NCI-H2107 treated with DMSO at 0.1 percent for 48 hours (cell line): Measurements from ENCODE around the gene STX10.
"Not testable (repeated sequence)": the region's sequence is repeated elsewhere in the genome, so short reads cannot be mapped to it uniquely, and the experiment has no call there.

Source experiments
- DNase-seq: peaks from one replicate; lab custom pipeline; 2025; ENCODE audit not compliant: unreplicated experiment; lab: John Stamatoyannopoulos, UW

Gene STX10

DNA sequence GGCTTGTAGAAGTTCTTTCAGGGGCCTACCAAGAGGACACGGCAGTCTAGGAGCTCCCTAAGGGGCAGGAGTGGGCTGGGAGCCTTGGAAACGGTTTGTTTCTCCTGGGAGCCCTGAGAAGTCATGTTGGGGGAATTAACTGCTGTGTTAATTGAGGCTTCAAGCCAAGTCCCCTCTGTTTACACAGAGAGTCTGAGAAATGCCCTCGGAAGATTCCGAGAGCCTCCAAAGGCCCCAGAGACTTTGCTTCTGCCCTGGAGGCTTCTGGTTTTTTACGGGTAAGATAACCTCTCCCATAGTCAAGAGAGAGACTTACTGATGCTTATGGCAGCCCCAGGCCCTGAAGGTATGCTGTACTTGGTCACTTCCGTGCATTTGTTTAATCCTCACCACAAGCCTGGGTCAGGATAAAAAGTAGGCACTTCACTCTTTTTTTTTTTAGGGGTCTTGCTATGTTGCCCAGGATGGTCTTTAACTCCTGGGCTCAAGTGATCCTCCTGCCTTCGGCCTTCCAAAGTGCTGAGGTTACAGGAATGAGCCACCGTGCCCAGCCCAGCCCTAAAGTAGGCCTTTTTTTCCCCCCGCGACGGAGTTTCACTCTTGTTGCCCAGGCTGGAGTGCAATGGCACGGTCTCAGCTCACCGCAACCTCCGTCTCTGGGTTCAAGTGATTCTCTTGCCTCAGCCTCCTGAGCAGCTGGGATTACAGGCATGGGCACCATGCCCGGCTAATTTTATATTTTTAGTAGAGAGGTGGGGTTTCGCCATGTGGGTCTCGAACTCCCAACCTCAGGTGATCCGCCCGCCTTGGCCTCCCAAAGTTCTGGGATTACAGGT, 15.2 kb upstream of the STX10 start:
- DNase-seq: no peak

DNA sequence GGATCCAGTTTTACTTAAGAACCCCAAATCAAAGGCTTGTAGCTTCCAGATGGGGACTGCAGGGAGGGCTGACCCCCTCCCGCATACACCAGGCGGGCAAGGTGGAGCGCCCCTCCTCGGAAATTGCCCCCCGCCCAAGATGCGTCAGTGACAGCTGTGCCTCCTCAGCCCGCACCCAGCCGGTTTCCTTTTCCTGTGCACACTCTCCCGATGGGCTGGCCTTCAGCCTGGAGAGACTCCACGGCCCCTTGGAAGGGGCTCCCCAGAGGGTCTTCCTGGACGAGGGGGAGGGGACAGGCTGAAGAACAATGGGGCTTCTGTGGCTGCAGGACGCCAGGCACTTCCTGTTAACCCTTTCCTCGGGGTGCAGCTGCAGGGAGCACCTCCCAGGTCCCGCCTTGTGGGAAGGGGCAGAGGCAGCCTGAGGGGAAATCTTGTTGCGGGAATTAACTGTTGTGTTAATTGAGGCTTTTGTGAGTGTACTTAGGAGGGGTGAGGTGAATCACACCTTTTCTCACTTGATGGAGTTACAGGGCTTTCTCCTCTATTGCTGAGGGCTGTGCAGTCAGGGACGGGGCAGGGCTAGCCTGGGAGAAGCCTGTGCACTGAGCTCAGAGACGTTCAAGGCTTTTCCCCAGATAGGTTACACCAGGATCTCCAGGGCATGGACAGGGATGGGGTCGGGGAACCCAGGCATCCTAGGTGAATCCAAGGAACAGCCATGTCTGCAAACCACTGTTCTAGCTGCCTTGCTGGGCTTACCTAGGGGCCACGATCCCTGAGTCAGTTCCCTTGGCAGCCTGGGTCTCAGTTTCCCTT, 14.4 kb upstream of the STX10 start:
- DNase-seq: peak; percentile 15

DNA sequence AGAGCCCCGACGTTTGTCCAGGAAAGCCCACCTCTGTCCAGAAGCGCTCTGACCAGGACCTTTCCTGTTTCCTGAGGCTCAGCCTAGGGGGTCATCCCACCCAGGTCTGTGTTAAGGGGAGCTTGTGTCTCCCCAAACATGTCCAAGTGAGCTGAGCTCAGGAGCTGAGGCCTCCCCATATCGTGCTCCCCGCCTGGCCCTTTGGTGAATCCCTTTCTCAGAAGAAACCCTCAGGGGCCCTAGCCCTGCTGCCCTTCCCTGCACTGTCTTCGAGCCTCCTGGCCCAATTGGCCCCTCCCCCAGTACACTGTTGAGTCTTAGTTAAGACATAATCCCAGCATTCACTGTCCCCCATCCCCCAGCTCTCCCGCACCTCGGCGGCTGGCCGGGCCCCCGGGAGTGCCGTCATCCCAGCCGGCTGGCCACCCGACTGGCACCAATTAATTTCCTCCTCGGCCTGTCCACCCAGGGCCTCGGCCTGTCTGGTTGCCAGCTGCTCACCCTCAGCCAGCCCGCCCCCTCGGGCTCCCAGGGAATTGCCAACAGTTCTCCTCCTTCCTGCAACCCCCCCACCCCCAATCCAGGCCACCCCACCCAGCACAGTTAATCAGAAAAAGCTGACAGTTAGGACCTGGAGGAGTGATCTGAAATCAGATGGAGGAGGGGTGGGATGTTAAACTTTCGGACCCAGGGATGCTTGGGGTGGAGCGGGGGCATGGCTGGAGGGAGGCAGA, 13.6 kb upstream of the STX10 start:
- DNase-seq: no peak

DNA sequence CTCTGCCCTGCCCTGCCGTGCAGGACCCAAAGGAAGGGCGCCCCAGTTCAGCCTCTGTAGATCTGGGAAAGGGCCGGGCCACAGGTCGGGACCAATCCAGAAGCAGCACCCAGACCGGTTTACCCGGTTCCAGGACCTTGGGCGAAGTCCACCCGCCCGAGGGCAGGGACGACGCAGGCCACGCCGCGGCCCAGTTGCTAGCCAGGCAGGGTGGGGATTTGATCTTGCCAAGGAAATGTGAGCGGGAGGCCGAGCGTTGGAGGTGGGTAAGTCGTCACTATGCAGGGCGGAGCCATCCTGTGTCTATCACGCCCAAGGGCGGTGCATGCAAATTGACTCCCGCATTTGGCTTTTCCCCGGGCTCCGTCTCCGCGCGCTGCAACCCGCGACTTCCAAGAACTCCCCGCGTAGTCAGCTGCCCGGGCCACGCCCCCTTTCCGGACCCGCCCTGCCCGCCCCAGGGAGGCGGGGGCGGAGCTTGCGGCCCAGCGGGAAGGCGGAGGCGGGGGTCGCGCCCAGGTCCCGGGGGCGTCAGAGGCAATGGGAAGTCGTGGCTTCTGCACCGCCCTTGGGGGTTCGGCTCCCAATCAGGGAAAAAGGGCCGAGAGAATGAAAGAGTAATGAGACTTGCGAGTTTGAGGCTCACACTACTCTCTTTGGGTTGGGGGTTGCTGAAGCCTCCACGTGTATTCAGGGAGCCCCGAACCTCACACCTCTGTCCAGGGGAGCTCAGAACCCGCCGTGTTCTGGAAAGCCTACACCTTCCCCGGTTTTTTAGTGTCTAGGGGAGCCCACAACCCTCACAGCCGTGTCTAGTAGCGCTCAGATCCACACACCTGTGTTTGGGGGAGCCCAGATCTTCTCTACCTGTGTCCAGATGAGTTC, 12.8 kb upstream of the STX10 start:
- DNase-seq: peak; percentile 15

GRCh38 chr19:13160557-13160956, 10.4 kb upstream of the STX10 start:
- no peak for DNase-seq

DNA sequence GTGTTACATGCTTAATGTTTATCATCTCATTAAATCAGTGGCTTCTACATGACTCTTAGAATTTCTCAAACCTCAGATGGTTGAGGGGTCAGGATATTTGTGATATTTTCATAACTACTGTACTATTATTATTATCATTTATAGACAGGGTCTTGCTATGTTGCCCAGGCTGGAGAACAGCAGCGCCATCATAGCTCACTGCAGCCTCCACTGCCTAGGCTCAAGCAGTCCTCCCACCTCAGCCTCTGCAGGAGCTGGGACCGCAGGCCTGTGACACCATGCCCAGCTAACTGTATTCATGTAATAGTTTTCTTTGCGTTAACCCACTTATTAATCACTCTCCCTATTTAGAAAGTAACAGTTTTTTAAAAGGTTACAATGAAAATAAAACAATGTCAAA, 9.5 kb upstream of the STX10 start:
- DNase-seq: no peak

GRCh38 chr19:13155472-13156359, 5.5 kb upstream of the STX10 start:
- DNase-seq: peak; percentile 58

DNA sequence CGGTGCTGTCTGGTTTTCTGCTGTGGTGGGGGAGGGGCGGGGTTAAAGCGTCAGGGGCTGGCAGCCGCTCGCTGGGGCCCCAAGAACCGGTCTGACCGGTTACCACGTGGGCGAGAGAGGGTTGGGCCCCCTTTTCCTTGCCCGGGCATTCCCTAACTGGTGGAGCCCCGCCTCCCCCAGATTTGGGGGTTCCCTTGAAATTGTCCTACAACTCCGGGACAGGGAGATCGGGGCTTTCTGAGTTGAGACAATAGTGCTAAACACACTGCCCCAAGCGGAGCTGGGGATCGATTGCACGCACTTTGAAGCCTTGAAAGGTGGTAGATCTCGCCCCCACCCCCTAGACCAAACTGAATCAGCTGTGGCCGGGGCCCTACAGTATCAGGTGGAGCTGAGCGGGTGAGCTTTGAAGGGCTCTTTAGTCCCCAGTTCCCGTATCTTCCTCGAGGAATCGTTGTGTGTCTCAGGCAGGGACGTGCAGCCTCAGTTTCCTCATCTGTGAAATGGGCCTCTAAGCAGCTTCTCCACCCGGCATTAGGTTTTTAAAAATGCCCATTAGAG, 4.8 kb upstream of the STX10 start:
- DNase-seq: peak; percentile 54

- DNase-seq: peak; percentile 47
Measured at GRCh38 chr19:13154241-13154778, 4.1 kb upstream of the STX10 start.

GRCh38 chr19:13153569-13154240, 3.5 kb upstream of the STX10 start:
- no peak for DNase-seq

DNA sequence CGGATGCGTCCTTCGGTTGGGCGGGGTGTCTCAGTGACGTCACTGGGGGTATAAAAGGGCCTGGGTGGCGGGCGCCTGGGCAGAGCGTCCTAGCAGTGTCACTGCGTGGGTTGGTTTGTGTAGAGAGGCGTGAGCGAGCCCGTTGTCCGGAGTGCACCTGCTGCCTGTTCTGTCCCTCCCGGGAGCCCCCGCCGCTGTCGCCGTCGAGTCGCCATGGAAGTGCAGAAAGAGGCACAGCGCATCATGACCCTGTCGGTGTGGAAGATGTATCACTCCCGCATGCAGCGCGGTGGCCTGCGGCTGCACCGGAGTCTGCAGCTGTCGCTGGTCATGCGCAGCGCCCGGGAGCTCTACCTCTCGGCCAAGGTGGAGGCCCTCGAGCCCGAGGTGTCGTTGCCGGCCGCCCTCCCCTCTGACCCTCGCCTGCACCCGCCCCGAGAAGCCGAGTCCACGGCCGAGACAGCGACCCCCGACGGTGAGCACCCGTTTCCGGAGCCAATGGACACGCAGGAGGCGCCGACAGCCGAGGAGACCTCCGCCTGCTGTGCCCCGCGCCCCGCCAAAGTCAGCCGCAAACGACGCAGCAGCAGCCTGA, 2.9 kb upstream of the STX10 start:
- DNase-seq: peak; percentile 81

DNA sequence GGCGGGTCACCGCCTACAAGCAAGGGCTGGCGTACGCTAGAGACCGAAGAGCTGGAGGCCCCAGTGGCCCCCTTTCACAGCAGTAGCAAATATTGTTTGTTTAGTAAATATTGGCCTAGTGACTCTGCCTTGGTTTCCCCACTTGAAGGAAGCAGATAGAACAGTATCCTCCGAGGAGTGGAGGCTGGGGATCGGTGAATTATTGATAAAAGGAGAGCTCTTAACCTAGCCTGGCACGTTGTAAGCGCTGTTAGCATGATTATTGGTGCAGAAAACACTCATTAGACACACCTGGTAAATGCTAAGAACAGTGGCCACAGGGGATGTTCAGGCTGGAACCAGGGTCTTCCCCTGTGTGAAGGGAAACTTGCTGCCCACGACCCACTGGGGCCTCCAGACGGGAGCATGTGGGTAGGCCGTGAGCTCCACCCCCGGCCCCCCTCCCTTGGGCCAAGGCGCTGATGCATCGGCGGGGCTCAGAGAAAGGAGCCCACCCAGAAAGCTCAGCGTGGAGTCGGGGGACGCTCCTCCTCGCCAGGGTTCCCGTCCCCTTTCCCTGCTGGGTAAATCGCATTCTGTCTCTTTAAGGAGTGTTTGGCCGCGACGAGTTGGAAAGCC, 2.3 kb upstream of the STX10 start:
- no peak for DNase-seq

- DNase-seq: peak; percentile 84
Measured at GRCh38 chr19:13151605-13152355, 1.6 kb upstream of the STX10 start.

DNA sequence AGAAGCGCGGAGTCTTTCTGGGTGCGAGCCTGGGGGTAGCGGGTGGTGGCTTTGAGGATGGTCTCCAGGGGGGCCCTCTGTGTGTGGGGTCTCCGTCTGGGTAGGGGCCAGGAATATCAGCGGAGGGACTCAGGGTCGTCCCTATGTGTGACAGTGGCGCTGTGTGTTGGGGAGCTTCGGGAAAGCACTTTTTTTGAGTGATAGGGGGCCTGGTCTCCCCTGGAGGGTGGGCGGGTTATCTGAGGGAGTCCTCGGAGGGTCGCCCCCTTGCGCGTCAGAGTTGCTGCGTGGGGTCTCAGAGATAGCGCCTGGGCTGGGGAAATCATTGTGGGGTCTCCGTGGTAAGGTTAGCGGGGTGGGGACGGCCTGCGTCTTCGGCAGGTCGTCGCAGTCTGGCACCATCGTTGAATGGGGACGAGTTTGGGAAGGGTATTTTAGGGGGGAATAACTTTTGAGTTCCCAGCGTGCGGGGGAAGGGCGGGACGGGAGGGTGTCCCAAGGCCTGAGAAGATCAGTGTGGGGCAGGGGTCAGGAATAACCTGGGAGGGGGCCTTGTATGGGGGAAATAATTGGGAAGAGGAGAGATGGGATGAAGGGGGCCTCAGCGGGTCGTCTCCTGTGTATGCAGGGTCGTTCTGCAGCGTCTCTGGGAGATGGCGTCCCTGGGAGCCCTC, 893 bp upstream of the STX10 start:
- no peak for DNase-seq

DNA sequence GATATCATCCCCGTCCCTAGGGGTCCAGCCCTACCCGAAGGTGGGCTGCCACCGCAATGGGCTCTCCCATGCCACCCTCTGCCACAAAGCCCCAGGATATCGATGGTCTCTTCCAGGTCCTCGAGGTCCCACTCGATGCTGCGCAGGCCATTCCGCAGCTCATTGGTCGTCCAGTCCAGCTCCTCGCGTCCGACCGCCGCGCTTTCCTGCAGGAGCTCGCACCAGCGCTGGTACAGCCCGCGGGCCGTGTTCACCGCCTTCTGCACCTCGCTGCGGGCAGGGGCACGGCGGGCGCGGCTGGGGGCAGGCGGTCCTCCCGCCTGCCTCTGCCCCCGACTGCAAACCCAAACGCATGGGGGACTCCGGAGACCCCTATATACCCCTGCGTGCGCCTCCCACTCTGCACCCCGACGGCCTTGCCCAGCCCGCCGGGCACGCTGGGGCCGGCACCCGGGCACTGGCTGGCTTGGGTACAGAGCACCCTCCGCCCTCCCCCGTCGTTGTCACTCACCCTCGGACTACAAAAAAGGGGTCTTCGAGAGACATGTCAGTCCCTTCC, 468 bp downstream of the STX10 start:
- peak; percentile 56 for DNase-seq

GRCh38 chr19:13149173-13149627, 975 bp downstream of the STX10 start:
- not testable (repeated sequence) for DNase-seq
